Measurements from ENCODE around the gene VPS13D.

DNA sequence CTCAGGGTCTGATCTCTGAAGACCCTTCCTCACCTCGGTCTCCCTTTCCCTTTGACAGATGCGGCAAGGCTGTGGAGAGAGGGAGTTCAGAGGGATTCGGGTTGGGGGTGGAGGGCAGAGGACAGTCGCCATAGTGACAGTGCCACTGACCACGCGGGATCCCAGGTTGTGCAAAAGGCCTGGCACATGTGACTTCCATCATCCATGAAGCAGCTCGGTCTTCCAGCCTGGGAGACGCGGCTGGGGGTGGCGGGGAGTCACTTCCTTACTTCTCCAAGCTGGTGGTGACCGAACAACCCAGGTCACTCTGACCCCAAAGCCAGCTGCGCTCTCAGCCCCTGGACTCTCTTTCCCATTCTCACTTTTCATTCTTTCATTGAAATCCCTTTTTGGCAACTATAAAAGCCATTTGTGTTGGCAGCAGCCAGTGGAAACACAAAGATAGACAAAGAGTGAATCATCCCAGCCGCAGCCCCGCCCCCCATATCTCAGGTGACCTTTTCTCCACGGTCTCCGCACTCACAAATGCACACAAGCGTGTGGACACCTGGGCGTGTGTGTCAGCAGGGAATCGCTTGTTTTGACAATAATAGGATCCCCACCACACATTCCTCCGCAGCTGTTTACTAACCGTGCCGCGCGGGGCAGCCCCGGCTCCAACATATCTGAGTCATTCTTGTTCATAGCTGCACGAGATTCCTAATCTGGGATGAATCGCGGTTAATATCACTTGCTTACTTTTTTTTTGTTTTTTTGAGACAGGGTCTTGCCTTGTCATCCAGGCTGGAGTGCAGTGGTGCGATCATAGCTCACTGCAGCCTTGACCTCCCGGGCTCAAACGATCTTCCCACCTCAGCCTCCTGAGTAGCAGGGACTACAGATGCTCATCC, 319.9 kb downstream of the VPS13D start:
- TF ChIP-seq, protein P1, sequence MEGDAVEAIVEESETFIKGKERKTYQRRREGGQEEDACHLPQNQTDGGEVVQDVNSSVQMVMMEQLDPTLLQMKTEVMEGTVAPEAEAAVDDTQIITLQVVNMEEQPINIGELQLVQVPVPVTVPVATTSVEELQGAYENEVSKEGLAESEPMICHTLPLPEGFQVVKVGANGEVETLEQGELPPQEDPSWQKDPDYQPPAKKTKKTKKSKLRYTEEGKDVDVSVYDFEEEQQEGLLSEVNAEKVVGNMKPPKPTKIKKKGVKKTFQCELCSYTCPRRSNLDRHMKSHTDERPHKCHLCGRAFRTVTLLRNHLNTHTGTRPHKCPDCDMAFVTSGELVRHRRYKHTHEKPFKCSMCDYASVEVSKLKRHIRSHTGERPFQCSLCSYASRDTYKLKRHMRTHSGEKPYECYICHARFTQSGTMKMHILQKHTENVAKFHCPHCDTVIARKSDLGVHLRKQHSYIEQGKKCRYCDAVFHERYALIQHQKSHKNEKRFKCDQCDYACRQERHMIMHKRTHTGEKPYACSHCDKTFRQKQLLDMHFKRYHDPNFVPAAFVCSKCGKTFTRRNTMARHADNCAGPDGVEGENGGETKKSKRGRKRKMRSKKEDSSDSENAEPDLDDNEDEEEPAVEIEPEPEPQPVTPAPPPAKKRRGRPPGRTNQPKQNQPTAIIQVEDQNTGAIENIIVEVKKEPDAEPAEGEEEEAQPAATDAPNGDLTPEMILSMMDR (IDR thresholded peaks at IDR 0.05): no peak
- no peak for TF ChIP-seq POLR2A (IDR thresholded peaks at IDR 0.05)

Data from Peyer's patch (tissue), 4 donors.